Activated CD4-positive, alpha-beta memory T cell treated with anti-CD3 and anti-CD28 coated beads for 36 hours (primary cell): ENCODE data around the gene GSAP. TPM values are rescaled to one million over a fixed set of nuclear protein-coding genes. Genes with fewer than 3 reads are reported as not detected.

Experiments
- CTCF ChIA-PET: fragments of 350-600 bp; sonication (Branson Sonifier 250); formaldehyde crosslinking; loops from one replicate; lab custom pipeline; 2021; ENCODE audit warnings: antibody characterized with exemption, inconsistent platforms; lab: Charles Lee
- POLR2A ChIA-PET: fragments of 350-600 bp; sonication (Branson Sonifier 250); formaldehyde crosslinking; loops from one replicate; lab custom pipeline; 2021; ENCODE audit warnings: antibody characterized with exemption; lab: Charles Lee
- DNase-seq: peaks from one replicate; pipeline ENCODE4 v3.0.0-alpha.2; 2020
- H3K27ac Mint-ChIP-seq: one replicate; pipeline ENCODE4 v1.8.0; 2021; ENCODE audit warnings: mixed read lengths
- H3K27me3 Mint-ChIP-seq: one replicate; pipeline ENCODE4 v1.8.0; 2021; ENCODE audit warnings: mixed read lengths
- H3K36me3 Mint-ChIP-seq: one replicate; pipeline ENCODE4 v1.8.0; 2021; ENCODE audit warnings: mixed read lengths
- H3K4me1 Mint-ChIP-seq: one replicate; pipeline ENCODE4 v1.8.0; 2021; ENCODE audit warnings: low read depth, mixed read lengths
- H3K4me3 Mint-ChIP-seq: one replicate; pipeline ENCODE4 v1.8.0; 2021; ENCODE audit warnings: mild to moderate bottlenecking, mixed read lengths
- H3K9me3 Mint-ChIP-seq: one replicate; pipeline ENCODE4 v1.8.0; 2021; ENCODE audit warnings: mixed read lengths
- intact Hi-C: fragments of 100-400 bp; cut with micrococcal nuclease; formaldehyde crosslinking; loops from one replicate; pipeline ENCODE4 v1.15.1; 2023
- total RNA-seq, 2 experiments: library from RNA; stranded (reverse); gene quantifications; one replicate each; pipeline ENCODE4 v1.2.3, GENCODE V29; 2021

The GSAP gene
- total RNA-seq, 2 experiments from 2014 or later: 1.7 to 1.9 TPM

GRCh38 chr7:77382532-77382931 lies 33.6 kb downstream of the GSAP start:
- no peak overlapping the region for H3K4me3 Mint-ChIP-seq
- peaks cover 13% of the 10 kb centered on the region for H3K36me3 Mint-ChIP-seq
- no peak overlapping the region for H3K27ac Mint-ChIP-seq
- ChIA-PET POLR2A (no interaction called here), CTCF (no interaction called here)
- H3K9me3 Mint-ChIP-seq: no peaks in the 10 kb centered on the region
- no peak for DNase-seq
- peaks cover 16% of the 10 kb centered on the region for H3K4me1 Mint-ChIP-seq
- intact Hi-C loops: no loop called here
- H3K27me3 Mint-ChIP-seq: no peaks in the 10 kb centered on the region

- peaks cover 16% of the 10 kb centered on the region for H3K4me1 Mint-ChIP-seq
- DNase-seq: no peak
- ChIA-PET POLR2A (no interaction called here), CTCF (no interaction called here)
- no peaks in the 10 kb centered on the region for H3K27me3 Mint-ChIP-seq
- H3K36me3 Mint-ChIP-seq: no peaks in the 10 kb centered on the region
- H3K27ac Mint-ChIP-seq: no peak overlapping the region
- no peak overlapping the region for H3K4me3 Mint-ChIP-seq
- intact Hi-C loops: no loop called here
- no peaks in the 10 kb centered on the region for H3K9me3 Mint-ChIP-seq
Measured at GRCh38 chr7:77378584-77378983, 37.6 kb downstream of the GSAP start.

- Mint-ChIP-seq H3K27ac (no peak overlapping the region), H3K27me3 (no peaks in the 10 kb centered on the region), H3K4me3 (no peak overlapping the region), H3K9me3 (peaks cover 8% of the 10 kb centered on the region), H3K4me1 (peaks cover 4% of the 10 kb centered on the region), H3K36me3 (peaks cover 8% of the 10 kb centered on the region)
- intact Hi-C loops: no loop called here
- ChIA-PET CTCF (interaction anchor here (1.1 kb wide), 1 partner anchor 389 kb away, joined by 5 read pairs; no protein-coding TSS in a partner anchor), POLR2A (no interaction called here)
- DNase-seq: no peak
Measured at GRCh38 chr7:77370606-77371005, 45.5 kb downstream of the GSAP start.

- DNase-seq: no peak
- Mint-ChIP-seq H3K27ac (no peak overlapping the region), H3K36me3 (peaks cover 8% of the 10 kb centered on the region), H3K4me3 (no peak overlapping the region), H3K27me3 (no peaks in the 10 kb centered on the region), H3K9me3 (peaks cover 8% of the 10 kb centered on the region), H3K4me1 (peaks cover 4% of the 10 kb centered on the region)
- intact Hi-C loops: no loop called here
- POLR2A ChIA-PET: no interaction called here
- CTCF ChIA-PET: interaction anchor here (0.6 kb wide), 1 partner anchor 385 kb away, joined by 3 read pairs; no protein-coding TSS in a partner anchor
Measured at GRCh38 chr7:77368974-77369373, 47.2 kb downstream of the GSAP start.

GRCh38 chr7:77367976-77368375 lies 48.2 kb downstream of the GSAP start:
- Mint-ChIP-seq H3K9me3 (peaks cover 8% of the 10 kb centered on the region), H3K27me3 (no peaks in the 10 kb centered on the region), H3K4me1 (peaks cover 4% of the 10 kb centered on the region), H3K27ac (no peak overlapping the region), H3K36me3 (peaks cover 8% of the 10 kb centered on the region), H3K4me3 (no peak overlapping the region)
- ChIA-PET CTCF (interaction anchor here (1.5 kb wide), 1 partner anchor 176 kb away, joined by 3 read pairs; no protein-coding TSS in a partner anchor), POLR2A (no interaction called here)
- no peak for DNase-seq
- intact Hi-C loops: no loop called here

- Mint-ChIP-seq H3K9me3 (peaks cover 8% of the 10 kb centered on the region), H3K36me3 (peaks cover 4% of the 10 kb centered on the region), H3K4me1 (no peaks in the 10 kb centered on the region), H3K27ac (no peak overlapping the region), H3K27me3 (no peaks in the 10 kb centered on the region), H3K4me3 (no peak overlapping the region)
- CTCF ChIA-PET: no interaction called here
- DNase-seq: no peak
- POLR2A ChIA-PET: no interaction called here
- intact Hi-C loops: no loop called here
Measured at GRCh38 chr7:77362905-77363304, 53.2 kb downstream of the GSAP start.

- Mint-ChIP-seq H3K27ac (no peak overlapping the region), H3K4me1 (no peaks in the 10 kb centered on the region), H3K4me3 (no peak overlapping the region), H3K9me3 (no peaks in the 10 kb centered on the region), H3K27me3 (no peaks in the 10 kb centered on the region), H3K36me3 (peaks cover 4% of the 10 kb centered on the region)
- intact Hi-C loops: no loop called here
- POLR2A ChIA-PET: no interaction called here
- CTCF ChIA-PET: no interaction called here
- DNase-seq: no peak
Measured at GRCh38 chr7:77360969-77361368, 55.2 kb downstream of the GSAP start.

GRCh38 chr7:77360104-77360503 lies 56.0 kb downstream of the GSAP start:
- Mint-ChIP-seq H3K4me1 (peaks cover 4% of the 10 kb centered on the region), H3K27ac (peak overlapping the region; percentile 20), H3K4me3 (no peak overlapping the region), H3K27me3 (no peaks in the 10 kb centered on the region), H3K36me3 (peaks cover 4% of the 10 kb centered on the region), H3K9me3 (no peaks in the 10 kb centered on the region)
- ChIA-PET CTCF (interaction anchor here (0.6 kb wide), 1 partner anchor 72 kb away, joined by 3 read pairs; no protein-coding TSS in a partner anchor), POLR2A (no interaction called here)
- DNase-seq: no peak
- intact Hi-C loops: no loop called here

GRCh38 chr7:77359599-77359998 lies 56.5 kb downstream of the GSAP start:
- ChIA-PET POLR2A (no interaction called here), CTCF (interaction anchor here (0.6 kb wide), 2 partner anchors 73 to 192 kb away, joined by 3 read pairs; no protein-coding TSS in a partner anchor)
- intact Hi-C loops: no loop called here
- H3K27ac Mint-ChIP-seq: peak overlapping the region; percentile 20
- H3K4me3 Mint-ChIP-seq: no peak overlapping the region
- no peaks in the 10 kb centered on the region for H3K27me3 Mint-ChIP-seq
- no peak for DNase-seq
- H3K4me1 Mint-ChIP-seq: peaks cover 9% of the 10 kb centered on the region
- H3K9me3 Mint-ChIP-seq: no peaks in the 10 kb centered on the region
- H3K36me3 Mint-ChIP-seq: peaks cover 4% of the 10 kb centered on the region

- no peak overlapping the region for H3K4me3 Mint-ChIP-seq
- no peaks in the 10 kb centered on the region for H3K9me3 Mint-ChIP-seq
- POLR2A ChIA-PET: no interaction called here
- H3K27ac Mint-ChIP-seq: no peak overlapping the region
- no peak for DNase-seq
- no peaks in the 10 kb centered on the region for H3K27me3 Mint-ChIP-seq
- CTCF ChIA-PET: interaction anchor here (0.9 to 1.7 kb wide), 3 partner anchors 23 to 27 kb away, joined by 3 to 5 read pairs (median 3); no protein-coding TSS in a partner anchor
- peaks cover 2% of the 10 kb centered on the region for H3K36me3 Mint-ChIP-seq
- intact Hi-C loops: no loop called here
- H3K4me1 Mint-ChIP-seq: peaks cover 42% of the 10 kb centered on the region
Measured at GRCh38 chr7:77354914-77355313, 61.2 kb downstream of the GSAP start.

- H3K36me3 Mint-ChIP-seq: peaks cover 2% of the 10 kb centered on the region
- H3K9me3 Mint-ChIP-seq: no peaks in the 10 kb centered on the region
- no peak for DNase-seq
- no peaks in the 10 kb centered on the region for H3K27me3 Mint-ChIP-seq
- H3K4me1 Mint-ChIP-seq: peaks cover 42% of the 10 kb centered on the region
- H3K4me3 Mint-ChIP-seq: no peak overlapping the region
- ChIA-PET CTCF (interaction anchor here (0.9 to 1.3 kb wide), 2 partner anchors 25 to 26 kb away, joined by 3 read pairs; no protein-coding TSS in a partner anchor), POLR2A (no interaction called here)
- intact Hi-C loops: no loop called here
- H3K27ac Mint-ChIP-seq: no peak overlapping the region
Measured at GRCh38 chr7:77354484-77354883, 61.7 kb downstream of the GSAP start.

- CTCF ChIA-PET: no interaction called here
- POLR2A ChIA-PET: no interaction called here
- intact Hi-C loops: no loop called here
- H3K4me3 Mint-ChIP-seq: no peak overlapping the region
- H3K36me3 Mint-ChIP-seq: peaks cover 2% of the 10 kb centered on the region
- H3K27ac Mint-ChIP-seq: peak overlapping the region; percentile 54
- no peak for DNase-seq
- peaks cover 42% of the 10 kb centered on the region for H3K4me1 Mint-ChIP-seq
- no peaks in the 10 kb centered on the region for H3K27me3 Mint-ChIP-seq
- no peaks in the 10 kb centered on the region for H3K9me3 Mint-ChIP-seq
Measured at GRCh38 chr7:77353911-77354310, 62.2 kb downstream of the GSAP start.

GRCh38 chr7:77353407-77353721 lies 62.8 kb downstream of the GSAP start:
- Mint-ChIP-seq H3K27ac (peak overlapping the region; percentile 35), H3K27me3 (no peaks in the 10 kb centered on the region), H3K4me1 (peaks cover 46% of the 10 kb centered on the region), H3K4me3 (no peak overlapping the region), H3K36me3 (peaks cover 2% of the 10 kb centered on the region), H3K9me3 (no peaks in the 10 kb centered on the region)
- intact Hi-C loops: no loop called here
- CTCF ChIA-PET: no interaction called here
- POLR2A ChIA-PET: no interaction called here
- no peak for DNase-seq
